GM12865 (cell line): ENCODE results near the gene CSDE1.

Source experiments
- DNase-seq: peaks from one replicate; pipeline ENCODE4 v3.0.0; 2010; ENCODE audit warnings: low read depth
- H3K4me3 ChIP-seq: 2 replicates; pipeline ENCODE4 v1.5.1; 2011; ENCODE audit warnings: mild to moderate bottlenecking, low read depth, low read length, control low read depth
- CTCF ChIP-seq: IDR thresholded peaks from 2 replicates; pipeline ENCODE4 v1.5.1; 2011; ENCODE audit warnings: low read length, control low read depth, low read depth, inconsistent platforms; ENCODE audit not compliant: insufficient read depth; ENCODE audit errors: missing control alignments

Gene CSDE1

GRCh38 chr1:114745291-114745690 lies 12.5 kb downstream of the CSDE1 start:
- H3K4me3 ChIP-seq, result no peak overlapping the region
- no peak for DNase-seq
- TF ChIP-seq CTCF, result no peak

- no peak for TF ChIP-seq CTCF
- no peak overlapping the region for H3K4me3 ChIP-seq
- DNase-seq, result no peak
Observed at GRCh38 chr1:114741963-114742746, 15.6 kb downstream of the CSDE1 start.

- no peak for TF ChIP-seq CTCF
- DNase-seq, result no peak
- H3K4me3 ChIP-seq, result no peak overlapping the region
Observed at GRCh38 chr1:114740331-114740730, 17.5 kb downstream of the CSDE1 start.

GRCh38 chr1:114737314-114737849 lies 20.4 kb downstream of the CSDE1 start:
- no peak for TF ChIP-seq CTCF
- H3K4me3 ChIP-seq, result no peak overlapping the region
- DNase-seq, result no peak

GRCh38 chr1:114735479-114735878 lies 22.3 kb downstream of the CSDE1 start:
- DNase-seq, result no peak
- TF ChIP-seq CTCF, result no peak
- no peak overlapping the region for H3K4me3 ChIP-seq

- DNase-seq, result no peak
- no peak for TF ChIP-seq CTCF
- no peak overlapping the region for H3K4me3 ChIP-seq
Observed at GRCh38 chr1:114729782-114730181, 28.0 kb downstream of the CSDE1 start.

- no peak for DNase-seq
- no peak overlapping the region for H3K4me3 ChIP-seq
- TF ChIP-seq CTCF, result no peak
Observed at GRCh38 chr1:114728553-114728952, 29.2 kb downstream of the CSDE1 start.
